ENCODE measurements around the gene COL24A1.
A peak's percentile ranks its signal among the peaks of the same experiment; 100 is the strongest.
"Not testable (repeated sequence)": the region's sequence is repeated elsewhere in the genome, so short reads cannot be mapped to it uniquely, and the experiment has no call there.

COL24A1 gene

GRCh38 chr1:85884372-85885035 is 272.1 kb downstream of the COL24A1 start:
- peak; percentile 16 to 26 (median 22) for DNase-seq

GRCh38 chr1:85867189-85867588 is 289.4 kb downstream of the COL24A1 start:
- DNase-seq: no peak

GRCh38 chr1:85865213-85865612 is 291.4 kb downstream of the COL24A1 start:
- DNase-seq: no peak

- DNase-seq: no peak
Measured at GRCh38 chr1:85864727-85865126, 291.8 kb downstream of the COL24A1 start.

GRCh38 chr1:85863639-85864038 is 292.9 kb downstream of the COL24A1 start:
- DNase-seq: not testable (repeated sequence)

GRCh38 chr1:85862456-85862855 is 294.1 kb downstream of the COL24A1 start:
- DNase-seq: no peak

- DNase-seq: no peak
Measured at GRCh38 chr1:85857991-85858390, 298.6 kb downstream of the COL24A1 start.

GRCh38 chr1:85850238-85850637 is 306.3 kb downstream of the COL24A1 start:
- DNase-seq: no peak

GRCh38 chr1:85849660-85850059 is 306.9 kb downstream of the COL24A1 start:
- no peak for DNase-seq

- no peak for DNase-seq
Measured at GRCh38 chr1:85847356-85847755, 309.2 kb downstream of the COL24A1 start.

- DNase-seq: no peak
Measured at GRCh38 chr1:85846706-85847105, 309.9 kb downstream of the COL24A1 start.

GRCh38 chr1:85839459-85839858 is 317.1 kb downstream of the COL24A1 start:
- no peak for DNase-seq

GRCh38 chr1:85838238-85838637 is 318.3 kb downstream of the COL24A1 start:
- peak in 1 of 3 donors; percentile 13 for DNase-seq

GRCh38 chr1:85836736-85837135 is 319.8 kb downstream of the COL24A1 start:
- no peak for DNase-seq

GRCh38 chr1:85833165-85833564 is 323.4 kb downstream of the COL24A1 start:
- not testable (repeated sequence) for DNase-seq

GRCh38 chr1:85830837-85831236 is 325.7 kb downstream of the COL24A1 start:
- no peak for DNase-seq

- DNase-seq: no peak
Measured at GRCh38 chr1:85824066-85824840, 332.3 kb downstream of the COL24A1 start.

- no peak for DNase-seq
Measured at GRCh38 chr1:85822696-85823095, 333.9 kb downstream of the COL24A1 start.

GRCh38 chr1:85818371-85818770 is 338.2 kb downstream of the COL24A1 start:
- no peak for DNase-seq

GRCh38 chr1:85816606-85817005 is 340.0 kb downstream of the COL24A1 start:
- DNase-seq: no peak

GRCh38 chr1:85815906-85816305 is 340.7 kb downstream of the COL24A1 start:
- DNase-seq: no peak

GRCh38 chr1:85806236-85806965 is 350.2 kb downstream of the COL24A1 start:
- DNase-seq: no peak

GRCh38 chr1:85801520-85801919 is 355.1 kb downstream of the COL24A1 start:
- DNase-seq: no peak

GRCh38 chr1:85799737-85800136 is 356.8 kb downstream of the COL24A1 start:
- no peak for DNase-seq

All from suppressor macrophage treated with lipopolysaccharide for 1 hour (primary cell).